Ishikawa (cell line): Measurements from ENCODE around the gene KLHL7.

Experiments
- CREB1 ChIP-seq: IDR thresholded peaks from 2 replicates; pipeline ENCODE4 v1.6.1; 2012; ENCODE audit warnings: low read depth
- EGR1 ChIP-seq: IDR thresholded peaks from 2 replicates; pipeline ENCODE4 v1.6.1; 2012
- EP300 ChIP-seq: IDR thresholded peaks from 2 replicates; pipeline ENCODE4 v1.6.1; 2012; ENCODE audit warnings: borderline replicate concordance
- FOXM1 ChIP-seq: IDR thresholded peaks from 2 replicates; pipeline ENCODE4 v1.6.1; 2012; ENCODE audit warnings: low read depth, borderline replicate concordance
- MAX ChIP-seq: IDR thresholded peaks from 2 replicates; pipeline ENCODE4 v1.6.1; 2012
- TAF1 ChIP-seq: IDR thresholded peaks from 2 replicates; pipeline ENCODE4 v1.6.1; 2012; ENCODE audit warnings: low read depth, mild to moderate bottlenecking

DNA sequence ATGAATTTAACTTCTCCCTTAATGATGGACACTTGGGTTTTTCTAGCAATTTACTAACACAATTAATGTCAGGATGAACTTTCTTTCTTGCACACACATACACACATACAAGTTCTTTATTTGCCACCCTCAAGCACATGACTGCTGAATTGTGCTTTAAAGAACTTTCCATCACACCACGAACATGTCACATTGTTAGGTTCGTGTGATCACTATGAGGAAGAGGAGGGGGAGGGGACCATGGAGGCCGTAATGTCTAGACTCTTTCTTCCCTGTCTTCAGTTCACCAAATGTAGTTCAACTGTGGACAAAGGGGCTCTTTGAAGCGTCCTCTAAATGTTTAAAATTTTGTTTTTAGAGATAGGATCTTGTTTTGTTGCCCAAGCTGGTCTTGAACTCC is 107.3 kb downstream of the KLHL7 start:
- TF ChIP-seq EGR1 (no peak), FOXM1 (no peak), CREB1 (no peak), MAX (no peak), EP300 (no peak), TAF1 (no peak)
